ENCODE measurements around the gene STARD13.
"Not testable (repeated sequence)": the region's sequence is repeated elsewhere in the genome, so short reads cannot be mapped to it uniquely, and the experiment has no call there.

Gene STARD13

GRCh38 chr13:33194820-33195692, 90.5 kb downstream of the STARD13 start:
- peak in 1 of 2 experiments; percentile 7 for DNase-seq

GRCh38 chr13:33193428-33193974, 92.1 kb downstream of the STARD13 start:
- no peak for DNase-seq

- no peak for DNase-seq
Measured at GRCh38 chr13:33191425-33192210, 93.9 kb downstream of the STARD13 start.

DNA sequence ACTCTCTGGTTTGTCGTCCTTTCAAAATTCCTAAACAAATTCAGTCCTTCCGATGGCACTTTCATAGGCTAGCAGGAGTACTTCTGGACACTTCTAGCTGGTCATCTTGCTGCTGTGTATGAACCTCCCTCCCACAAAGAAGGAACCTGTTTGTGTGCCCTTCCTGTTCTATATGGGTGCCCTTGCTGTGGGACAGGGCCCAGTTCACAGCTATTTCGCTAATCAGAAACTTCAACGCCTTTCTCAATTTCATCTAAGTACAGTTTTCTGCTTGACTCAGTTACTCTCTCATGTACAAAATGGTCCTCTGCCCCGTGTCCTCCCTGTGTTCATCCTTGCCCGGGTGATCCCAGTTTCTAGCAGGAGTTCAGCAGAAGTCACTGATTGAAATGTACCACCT, 96.1 kb downstream of the STARD13 start:
- DNase-seq, result no peak

DNA sequence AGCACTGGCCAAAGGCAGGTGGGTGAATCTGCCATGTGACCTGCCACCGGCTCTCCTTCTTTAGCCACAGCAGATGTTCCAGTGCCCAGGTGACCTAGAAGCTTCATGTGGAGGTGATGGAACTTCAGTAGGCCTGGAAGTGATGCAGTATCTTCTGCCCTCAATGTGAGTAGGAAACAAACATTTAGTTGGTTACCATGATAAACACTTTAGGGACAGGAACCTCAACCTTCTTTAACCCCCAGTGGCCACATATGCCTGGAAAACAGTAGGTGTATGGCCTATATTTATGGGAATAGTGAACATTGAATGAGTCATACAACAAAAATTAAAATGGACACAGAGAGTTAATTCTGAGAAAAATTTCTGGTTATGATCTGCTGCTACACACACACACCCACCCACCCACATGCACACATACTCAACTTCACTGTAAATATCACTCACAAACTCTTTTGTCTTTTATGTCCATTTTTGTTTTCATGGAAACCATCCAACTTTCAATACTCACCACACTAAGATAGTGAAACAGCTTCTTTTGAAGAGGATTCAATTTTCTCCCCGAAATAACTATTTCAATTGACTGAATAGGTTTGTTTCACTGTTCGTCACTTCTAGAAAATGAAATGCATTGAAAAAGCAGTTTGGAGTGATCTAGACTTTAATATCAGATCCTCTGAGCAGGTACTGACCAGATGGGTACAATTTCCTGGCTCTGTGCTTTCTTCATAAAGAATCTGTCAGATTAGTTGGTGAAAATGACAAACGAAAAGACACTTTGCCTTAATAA, 97.3 kb downstream of the STARD13 start:
- no peak for DNase-seq

- DNase-seq, result no peak
Measured at GRCh38 chr13:33186861-33187291, 98.7 kb downstream of the STARD13 start.

GRCh38 chr13:33185853-33186252, 99.7 kb downstream of the STARD13 start:
- DNase-seq, result no peak

- no peak for DNase-seq
Measured at GRCh38 chr13:33184530-33184929, 101.0 kb downstream of the STARD13 start.

GRCh38 chr13:33184112-33184490, 101.5 kb downstream of the STARD13 start:
- DNase-seq, result no peak

GRCh38 chr13:33183431-33184111, 102.0 kb downstream of the STARD13 start:
- no peak for DNase-seq

DNA sequence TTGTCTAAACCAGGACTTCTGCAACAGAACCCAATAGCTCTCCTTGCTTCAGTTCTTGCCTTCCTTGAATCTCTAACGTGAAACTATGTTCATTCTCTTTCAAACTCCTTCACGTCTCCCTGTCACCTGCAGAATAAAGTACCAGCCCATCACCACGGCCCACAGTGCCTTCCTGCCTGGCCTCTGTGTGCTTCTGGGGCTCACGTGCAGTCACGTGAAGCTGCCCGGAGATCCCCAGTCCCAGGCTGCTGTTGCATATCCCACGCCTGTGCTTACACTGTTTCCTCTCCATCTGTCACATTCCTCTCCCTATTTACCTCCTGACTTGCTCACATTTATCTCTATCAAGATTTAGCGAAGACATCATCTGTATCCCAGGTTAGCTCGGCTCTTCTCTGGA, 102.8 kb downstream of the STARD13 start:
- no peak for DNase-seq

GRCh38 chr13:33181264-33181663, 104.3 kb downstream of the STARD13 start:
- DNase-seq, result no peak

DNA sequence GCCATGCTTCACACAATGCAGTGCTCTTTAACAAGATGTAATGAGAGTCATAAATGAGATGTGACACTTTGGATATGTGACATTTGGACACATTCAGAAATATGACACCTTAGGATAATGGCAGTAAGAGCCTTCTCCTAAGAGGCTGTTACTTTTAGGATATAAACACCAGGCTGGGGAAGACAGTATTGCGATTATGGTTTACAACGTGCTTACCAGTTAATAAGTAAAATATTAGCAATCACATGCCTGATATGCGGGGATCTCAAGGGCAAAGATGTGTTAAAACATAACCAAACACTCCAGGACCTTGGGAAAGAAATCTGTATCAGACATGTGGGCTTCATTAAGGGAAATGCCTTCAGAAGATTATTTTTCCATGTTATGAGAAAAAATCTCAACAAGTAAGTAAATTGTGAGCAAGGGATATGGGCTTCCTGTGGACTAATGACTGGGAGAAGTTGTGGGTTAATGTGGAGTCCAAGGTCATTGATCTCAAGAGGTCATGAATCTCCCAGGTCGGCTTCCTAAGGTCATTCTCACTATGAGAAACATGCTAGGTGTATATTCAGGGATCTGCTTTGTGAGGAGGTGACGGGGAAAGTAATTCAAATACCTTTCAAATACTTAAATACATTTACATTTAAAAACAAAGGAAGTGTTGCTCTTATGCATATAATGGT, 105.3 kb downstream of the STARD13 start:
- DNase-seq, result no peak

DNA sequence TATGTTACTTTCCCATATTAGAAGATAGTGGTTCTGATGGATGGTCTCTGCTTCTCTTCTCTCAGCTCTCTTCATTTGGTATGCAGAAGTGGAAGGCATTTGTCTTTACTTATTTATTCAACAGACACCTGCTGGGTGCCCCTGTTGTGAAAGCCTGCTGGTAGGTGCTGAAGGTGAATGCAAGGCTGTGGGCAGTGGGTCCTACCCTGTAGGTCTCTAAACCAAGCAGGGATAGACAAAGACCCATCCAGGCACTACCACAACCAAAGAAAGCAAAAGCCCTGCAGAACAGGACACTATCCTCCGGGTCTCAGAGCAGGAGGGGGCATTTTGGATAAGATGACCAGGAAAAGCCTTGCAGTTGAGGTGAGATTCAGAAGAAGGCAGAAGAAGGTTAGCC, 106.1 kb downstream of the STARD13 start:
- no peak for DNase-seq

DNA sequence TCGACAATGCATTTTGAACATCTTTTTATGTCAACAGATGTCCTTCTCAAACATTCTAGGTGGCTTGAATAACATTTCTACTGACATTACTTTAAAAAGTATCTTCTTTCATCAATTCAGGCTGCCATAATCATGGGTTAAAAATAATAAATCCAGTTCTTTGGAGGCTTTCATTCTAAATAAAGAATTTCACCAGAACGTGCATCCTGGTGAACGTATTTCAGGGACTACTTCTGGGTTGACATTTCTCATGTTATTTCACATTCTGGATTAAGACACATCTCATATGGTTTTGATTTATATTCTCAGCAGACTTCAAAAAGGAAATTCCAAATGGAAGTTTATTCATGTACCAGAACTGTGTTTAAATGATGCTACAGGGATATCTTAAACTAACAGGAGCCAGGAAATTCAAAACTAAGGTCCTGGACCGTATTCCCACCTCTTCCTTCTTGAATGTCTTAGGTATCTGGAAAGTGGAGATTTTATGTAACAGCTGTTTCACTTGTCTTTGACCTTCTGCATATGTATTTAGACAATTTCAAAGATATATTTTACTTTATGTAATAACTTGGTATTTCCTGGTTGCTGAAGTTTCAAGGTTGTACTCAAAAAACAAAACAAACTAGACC, 107.2 kb downstream of the STARD13 start:
- DNase-seq, result no peak

GRCh38 chr13:33177340-33178208, 108.0 kb downstream of the STARD13 start:
- DNase-seq, result not testable (repeated sequence)

DNA sequence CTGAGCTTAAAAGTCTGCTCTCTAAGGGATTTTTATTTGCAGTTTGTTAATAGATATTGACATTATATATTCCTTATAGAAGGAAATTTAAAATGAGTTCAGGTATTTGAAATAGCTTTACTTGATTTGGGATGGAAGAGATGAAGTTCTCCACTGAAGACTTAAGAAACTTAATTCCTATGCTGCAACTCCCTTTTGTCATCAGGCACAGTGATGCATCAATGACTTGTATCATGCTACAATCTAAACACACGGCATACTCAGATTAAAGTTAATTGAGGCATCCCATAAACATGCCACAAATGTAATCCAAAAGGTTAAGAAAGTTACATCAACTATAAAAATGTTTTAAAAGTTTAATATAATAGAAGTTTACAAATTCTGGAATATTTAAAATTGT, 109.0 kb downstream of the STARD13 start:
- DNase-seq, result no peak

DNA sequence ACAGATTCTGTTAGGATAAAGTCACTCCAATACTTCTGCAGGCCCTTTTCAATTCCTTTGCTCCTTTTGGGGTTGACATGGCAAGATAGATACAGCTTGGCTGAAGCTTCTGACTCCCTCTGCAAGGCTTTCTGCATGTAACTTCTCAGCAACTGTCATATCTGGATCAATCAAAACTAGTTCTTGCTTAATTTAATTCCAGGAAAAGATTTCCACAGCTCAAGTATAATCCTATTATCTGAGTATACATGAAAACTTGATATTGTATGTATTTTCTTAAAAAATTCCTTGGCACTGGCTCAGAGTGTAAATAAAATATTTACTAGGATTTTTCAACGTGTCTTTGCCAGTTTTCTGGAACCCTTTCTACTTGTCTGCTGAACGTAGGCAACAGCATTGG, 109.6 kb downstream of the STARD13 start:
- no peak for DNase-seq

GRCh38 chr13:33174931-33175330, 110.6 kb downstream of the STARD13 start:
- DNase-seq, result no peak

- DNase-seq, result no peak
Measured at GRCh38 chr13:33174491-33174890, 111.1 kb downstream of the STARD13 start.
